Upper lobe of right lung (tissue), 1 donor: ENCODE measurements around the gene FHOD3. TPM values are rescaled to one million over a fixed set of nuclear protein-coding genes. Genes with fewer than 3 reads are reported as not detected.
"Not testable (repeated sequence)": the region's sequence is repeated elsewhere in the genome, so short reads cannot be mapped to it uniquely, and the experiment has no call there.

Experiments
- ATAC-seq: fragments of 200-7000 bp; cut with Tn5 transposase; one replicate; pipeline ENCODE4 v1.9.1; 2020; ENCODE audit warnings: mild to moderate bottlenecking, moderate library complexity
- DNase-seq: peaks from one replicate; pipeline ENCODE4 v3.0.0-alpha.2; 2020
- H3K27ac ChIP-seq: fragments of 200-600 bp; one replicate; pipeline ENCODE4 v1.8.0; 2022
- H3K27me3 ChIP-seq: fragments of 200-600 bp; one replicate; pipeline ENCODE4 v1.8.0; 2022; ENCODE audit warnings: mild to moderate bottlenecking
- H3K36me3 ChIP-seq: fragments of 200-600 bp; one replicate; pipeline ENCODE4 v1.8.0; 2022
- H3K4me1 ChIP-seq: fragments of 200-600 bp; one replicate; pipeline ENCODE4 v1.8.0; 2022
- H3K4me3 ChIP-seq: fragments of 200-600 bp; one replicate; pipeline ENCODE4 v1.8.0; 2022; ENCODE audit warnings: mild to moderate bottlenecking
- H3K9me3 ChIP-seq: fragments of 200-600 bp; one replicate; pipeline ENCODE4 v1.8.0; 2022
- CTCF ChIP-seq: fragments of 200-600 bp; IDR thresholded peaks from one replicate; pipeline ENCODE4 v1.8.0; 2022; ENCODE audit warnings: antibody characterized with exemption
- intact Hi-C: fragments of 100-400 bp; cut with DNase I; formaldehyde crosslinking; loops from one replicate; pipeline ENCODE4 v1.11.0; 2022
- total RNA-seq: library from RNA; stranded (reverse); fragmentation: NEBNext Ultra II Directional; extraction: Animal tissue kit (Norgen Biotek cat#: 25700); gene quantifications from one replicate; pipeline ENCODE4 v1.2.1, GENCODE V29; 2021
- donor health status: DM: no; HTN: yes; CAD: no; lungs with severe emphysema.

The FHOD3 gene
- total RNA-seq, 1 donor from 2014 or later, result 1.9 TPM

GRCh38 chr18:36460854-36461253 is 163.3 kb downstream of the FHOD3 start:
- Histone ChIP-seq H3K4me3 (no peak overlapping the region), H3K27me3 (no peaks in the 10 kb centered on the region), H3K36me3 (no peaks in the 10 kb centered on the region), H3K4me1 (no peaks in the 10 kb centered on the region), H3K27ac (no peak overlapping the region), H3K9me3 (no peaks in the 10 kb centered on the region)
- no peak for DNase-seq
- intact Hi-C loops, result no loop called here
- TF ChIP-seq CTCF, result no peak
- ATAC-seq, result peak; percentile 35

- no peak for TF ChIP-seq CTCF
- intact Hi-C loops, result no loop called here
- DNase-seq (no peak), ATAC-seq (no peak)
- Histone ChIP-seq H3K27me3 (no peaks in the 10 kb centered on the region), H3K4me1 (no peaks in the 10 kb centered on the region), H3K27ac (no peak overlapping the region), H3K36me3 (no peaks in the 10 kb centered on the region), H3K9me3 (no peaks in the 10 kb centered on the region), H3K4me3 (no peak overlapping the region)
These were observed 164.1 kb downstream of the FHOD3 start for GRCh38 chr18:36461551-36461987.

GRCh38 chr18:36463516-36463915 is 166.0 kb downstream of the FHOD3 start:
- H3K4me1 ChIP-seq, intact Hi-C loops: not testable (repeated sequence)

GRCh38 chr18:36464126-36464651 is 166.7 kb downstream of the FHOD3 start:
- TF ChIP-seq CTCF, result no peak
- Histone ChIP-seq H3K4me1 (no peaks in the 10 kb centered on the region), H3K4me3 (no peak overlapping the region), H3K9me3 (no peaks in the 10 kb centered on the region), H3K36me3 (no peaks in the 10 kb centered on the region), H3K27me3 (no peaks in the 10 kb centered on the region), H3K27ac (no peak overlapping the region)
- ATAC-seq (peak; percentile 29), DNase-seq (no peak)
- intact Hi-C loops, result no loop called here

More at GRCh38 chr18:36463516-36463915, 166.0 kb downstream of the FHOD3 start:
- not testable (repeated sequence) for H3K4me3 ChIP-seq, H3K36me3 ChIP-seq, DNase-seq, H3K9me3 ChIP-seq, H3K27ac ChIP-seq, ATAC-seq, H3K27me3 ChIP-seq

- intact Hi-C loops, result no loop called here
- no peak overlapping the region for H3K27ac ChIP-seq
- no peak for TF ChIP-seq CTCF
These were observed 167.8 kb downstream of the FHOD3 start for GRCh38 chr18:36465276-36465675.

GRCh38 chr18:36465970-36466369 is 168.5 kb downstream of the FHOD3 start:
- no peaks in the 10 kb centered on the region for H3K36me3 ChIP-seq
- TF ChIP-seq CTCF, result no peak
- DNase-seq, result no peak
- H3K9me3 ChIP-seq, result no peaks in the 10 kb centered on the region
- no peaks in the 10 kb centered on the region for H3K4me1 ChIP-seq
- no peak overlapping the region for H3K27ac ChIP-seq
- no peak overlapping the region for H3K4me3 ChIP-seq
- H3K27me3 ChIP-seq, result no peaks in the 10 kb centered on the region
- intact Hi-C loops, result no loop called here
- no peak for ATAC-seq

More at GRCh38 chr18:36465276-36465675, 167.8 kb downstream of the FHOD3 start:
- DNase-seq (no peak), ATAC-seq (no peak)
- H3K27me3 ChIP-seq, result no peaks in the 10 kb centered on the region
- no peak overlapping the region for H3K4me3 ChIP-seq
- no peaks in the 10 kb centered on the region for H3K9me3 ChIP-seq
- H3K4me1 ChIP-seq, result no peaks in the 10 kb centered on the region
- no peaks in the 10 kb centered on the region for H3K36me3 ChIP-seq
